AG09309 (cell line): ENCODE measurements around the gene SLC40A1.

Source experiments
- DNase-seq: peaks from one replicate; pipeline ENCODE4 v3.0.0-alpha.2; 2010; ENCODE audit warnings: low read depth
- H3K4me3 ChIP-seq: 2 replicates; pipeline ENCODE4 v1.5.1; 2011; ENCODE audit warnings: mild to moderate bottlenecking, low read depth, low read length, moderate library complexity; ENCODE audit not compliant: control insufficient read depth
- CTCF ChIP-seq: IDR thresholded peaks from 2 replicates; pipeline ENCODE4 v1.5.1; 2011; ENCODE audit warnings: mild to moderate bottlenecking, low read depth, low read length, inconsistent platforms; ENCODE audit not compliant: insufficient read depth, control insufficient read depth; ENCODE audit errors: missing control alignments

The SLC40A1 gene

GRCh38 chr2:189536830-189537229 is 43.8 kb downstream of the SLC40A1 start:
- DNase-seq: no peak
- no peak overlapping the region for H3K4me3 ChIP-seq
- TF ChIP-seq CTCF: no peak

- TF ChIP-seq CTCF: no peak
- H3K4me3 ChIP-seq: no peak overlapping the region
- DNase-seq: no peak
Observed at GRCh38 chr2:189534854-189535832, 45.4 kb downstream of the SLC40A1 start.

GRCh38 chr2:189533288-189534035 is 47.1 kb downstream of the SLC40A1 start:
- H3K4me3 ChIP-seq: no peak overlapping the region
- no peak for DNase-seq
- TF ChIP-seq CTCF: no peak

GRCh38 chr2:189530965-189531637 is 49.5 kb downstream of the SLC40A1 start:
- TF ChIP-seq CTCF: no peak
- no peak overlapping the region for H3K4me3 ChIP-seq
- DNase-seq: no peak

- H3K4me3 ChIP-seq: no peak overlapping the region
- no peak for DNase-seq
- TF ChIP-seq CTCF: no peak
Observed at GRCh38 chr2:189528617-189529016, 52.0 kb downstream of the SLC40A1 start.
